ENCODE data around the gene MEX3A. TPM values are rescaled to one million over a fixed set of nuclear protein-coding genes. Genes with fewer than 3 reads are reported as not detected.

MEX3A gene, protein sequence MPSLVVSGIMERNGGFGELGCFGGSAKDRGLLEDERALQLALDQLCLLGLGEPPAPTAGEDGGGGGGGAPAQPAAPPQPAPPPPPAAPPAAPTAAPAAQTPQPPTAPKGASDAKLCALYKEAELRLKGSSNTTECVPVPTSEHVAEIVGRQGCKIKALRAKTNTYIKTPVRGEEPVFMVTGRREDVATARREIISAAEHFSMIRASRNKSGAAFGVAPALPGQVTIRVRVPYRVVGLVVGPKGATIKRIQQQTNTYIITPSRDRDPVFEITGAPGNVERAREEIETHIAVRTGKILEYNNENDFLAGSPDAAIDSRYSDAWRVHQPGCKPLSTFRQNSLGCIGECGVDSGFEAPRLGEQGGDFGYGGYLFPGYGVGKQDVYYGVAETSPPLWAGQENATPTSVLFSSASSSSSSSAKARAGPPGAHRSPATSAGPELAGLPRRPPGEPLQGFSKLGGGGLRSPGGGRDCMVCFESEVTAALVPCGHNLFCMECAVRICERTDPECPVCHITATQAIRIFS
- polyA plus RNA-seq (2011; rRNA removed): 1.8 and 2.4 TPM in 2 replicates
- 3.2 and 3.9 TPM in 2 replicates for polyA plus RNA-seq (2012; cell fraction: cytosol; rRNA removed)
- 2.2 and 3.9 TPM in 2 replicates for polyA plus RNA-seq (2012; cell fraction: nucleus; rRNA removed)
- polyA plus RNA-seq (2017; fragmentation: RNase III; extraction: RNeasy Plus Mini Kit Qiagen cat#74134 plus additional on column Dnase treatment): 3.3 to 4.9 TPM (median 4.4 TPM) in 3 replicates
- 2.4 and 2.8 TPM in 2 replicates for polyA minus RNA-seq (2011; rRNA and poly(A)+ RNA removed)

DNA sequence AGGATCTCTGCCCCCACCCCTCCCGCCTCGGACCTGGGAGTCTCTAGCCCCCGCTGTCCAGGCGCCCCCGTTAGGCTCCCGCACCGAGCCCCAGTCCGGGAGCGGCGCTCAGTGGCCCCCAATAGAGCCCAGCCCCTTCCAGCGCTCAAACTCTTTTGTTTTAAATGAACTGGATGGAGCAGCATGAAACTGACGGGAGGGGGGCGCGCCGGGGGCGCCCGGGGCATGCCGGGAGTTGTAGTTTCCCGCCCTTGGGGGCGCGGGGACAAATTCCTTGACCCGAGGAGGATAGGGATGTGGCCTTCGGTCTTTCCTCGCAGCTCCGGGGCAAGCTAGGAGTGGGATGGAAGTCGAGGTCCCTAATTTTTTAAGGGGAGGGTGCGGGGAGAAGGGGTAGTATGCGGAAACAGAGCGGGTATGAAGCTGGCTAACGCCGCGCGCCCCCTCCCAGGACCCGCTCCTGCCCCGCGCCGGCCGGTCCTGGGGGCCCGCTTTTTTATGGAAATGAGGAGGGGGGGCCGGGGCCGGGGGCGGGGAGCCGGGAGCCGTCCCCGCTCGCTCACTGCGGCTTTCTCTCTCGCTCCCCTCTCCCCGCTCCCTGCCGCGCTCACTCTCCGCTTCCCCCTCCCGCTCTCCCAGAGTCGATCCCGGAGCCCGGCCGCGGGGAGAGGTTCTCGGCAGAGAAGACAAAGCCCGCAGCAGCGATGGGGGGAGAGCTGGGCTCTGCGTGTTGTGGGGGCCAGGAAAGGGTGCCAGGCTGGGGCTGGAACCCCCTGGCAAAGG is at the start of gene MEX3A:
Gene MEX3A, minus strand, starts transcription at position 157 of the 783 bp plus-strand sequence. CDS start 467 bp downstream, outside the sequence.
- 3% methylated on average over 22 of the region's 62 CpGs for WGBS (ENCODE audit: missing lambda C conversion rate)

DNA sequence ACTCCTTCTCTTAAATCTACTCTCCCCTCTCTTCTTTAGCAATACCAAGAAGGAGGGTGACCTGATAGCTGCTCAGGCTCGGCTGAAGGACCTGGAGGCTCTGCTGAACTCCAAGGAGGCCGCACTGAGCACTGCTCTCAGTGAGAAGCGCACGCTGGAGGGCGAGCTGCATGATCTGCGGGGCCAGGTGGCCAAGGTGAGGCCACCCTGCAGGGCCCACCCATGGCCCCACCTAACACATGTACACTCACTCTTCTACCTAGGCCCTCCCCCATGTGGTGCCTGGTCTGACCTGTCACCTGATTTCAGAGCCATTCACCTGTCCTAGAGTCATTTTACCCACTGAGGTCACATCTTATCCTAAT is 48.3 kb upstream of the MEX3A start:
- POLR2A ChIA-PET: interaction anchor here (1.0 to 6.1 kb wide), 8 partner anchors 11 to 82 kb away, joined by 3 to 108 read pairs (median 12); partner anchors contain the start of genes LMNA and PMF1
- 73% methylated on average over 6 of the region's 6 CpGs for WGBS (ENCODE audit: missing lambda C conversion rate)

More for the DNA sequence above, at the start of gene MEX3A:
- ATAC-seq: peak; percentile 78 to 88
- DNase-seq (ENCODE audit: low read depth in 1 of 2, low spot score in 1 of 2): peak; percentile 59 to 86
- Histone ChIP-seq H3K9me3 (no peaks in the 10 kb centered on the region), H3K4me3 (peak within 1 kb of the TSS; percentile 83), H3K4me1 (peaks cover 29% of the 10 kb centered on the region), H3K4me2 (peak within 1 kb of the TSS; percentile 100), H3K27ac (peak within 1 kb of the TSS; percentile 88 to 93)
- ChIA-PET CTCF (interaction anchor here (0.6 to 29.4 kb wide), 9 partner anchors 9 to 143 kb away, joined by 3 to 2239 read pairs (median 4); partner anchors contain the start of genes LMNA and SEMA4A), POLR2A (interaction anchor here (0.6 to 1.4 kb wide), 3 partner anchors 31 to 253 kb away, joined by 3 to 6 read pairs (median 4); no protein-coding TSS in a partner anchor)
- no peak for FAIRE-seq
- TF ChIP-seq KDM1A (IDR thresholded peaks at IDR 0.05; ENCODE audit: low read depth) (no peak), SREBF2 (IDR thresholded peaks at IDR 0.05) (no peak), NFE2L2 (conservative IDR thresholded peaks at IDR 0.05; ENCODE audit: low read length) (no peak), CEBPB (IDR thresholded peaks at IDR 0.05) (no peak), POLR2AphosphoS2 (conservative IDR thresholded peaks at IDR 0.05; ENCODE audit: low read length) (no peak), MAZ (IDR thresholded peaks at IDR 0.05; ENCODE audit: borderline replicate concordance, low read depth, low read length) (peak; percentile 46; the same call in 1 of the 2 replicates), JUNB (IDR thresholded peaks at IDR 0.05) (no peak), POLR2A (IDR thresholded peaks at IDR 0.05; ENCODE audit: low read length) (0 out of 2 replicates have a peak, but pooled peaks have one; percentile 9), HDAC2 (IDR thresholded peaks at IDR 0.05) (no peak), ZC3H11A (IDR thresholded peaks at IDR 0.05) (no peak)
- TF ChIP-seq, protein P1, sequence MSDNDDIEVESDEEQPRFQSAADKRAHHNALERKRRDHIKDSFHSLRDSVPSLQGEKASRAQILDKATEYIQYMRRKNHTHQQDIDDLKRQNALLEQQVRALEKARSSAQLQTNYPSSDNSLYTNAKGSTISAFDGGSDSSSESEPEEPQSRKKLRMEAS (IDR thresholded peaks at IDR 0.05): peak; percentile 78
- TF ChIP-seq, protein P2, sequence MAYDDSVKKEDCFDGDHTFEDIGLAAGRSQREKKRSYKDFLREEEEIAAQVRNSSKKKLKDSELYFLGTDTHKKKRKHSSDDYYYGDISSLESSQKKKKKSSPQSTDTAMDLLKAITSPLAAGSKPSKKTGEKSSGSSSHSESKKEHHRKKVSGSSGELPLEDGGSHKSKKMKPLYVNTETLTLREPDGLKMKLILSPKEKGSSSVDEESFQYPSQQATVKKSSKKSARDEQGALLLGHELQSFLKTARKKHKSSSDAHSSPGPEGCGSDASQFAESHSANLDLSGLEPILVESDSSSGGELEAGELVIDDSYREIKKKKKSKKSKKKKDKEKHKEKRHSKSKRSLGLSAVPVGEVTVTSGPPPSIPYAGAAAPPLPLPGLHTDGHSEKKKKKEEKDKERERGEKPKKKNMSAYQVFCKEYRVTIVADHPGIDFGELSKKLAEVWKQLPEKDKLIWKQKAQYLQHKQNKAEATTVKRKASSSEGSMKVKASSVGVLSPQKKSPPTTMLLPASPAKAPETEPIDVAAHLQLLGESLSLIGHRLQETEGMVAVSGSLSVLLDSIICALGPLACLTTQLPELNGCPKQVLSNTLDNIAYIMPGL (CRISPR knock-in tag; IDR thresholded peaks at IDR 0.05; ENCODE audit: borderline replicate concordance): no peak
- TF ChIP-seq, protein P3, sequence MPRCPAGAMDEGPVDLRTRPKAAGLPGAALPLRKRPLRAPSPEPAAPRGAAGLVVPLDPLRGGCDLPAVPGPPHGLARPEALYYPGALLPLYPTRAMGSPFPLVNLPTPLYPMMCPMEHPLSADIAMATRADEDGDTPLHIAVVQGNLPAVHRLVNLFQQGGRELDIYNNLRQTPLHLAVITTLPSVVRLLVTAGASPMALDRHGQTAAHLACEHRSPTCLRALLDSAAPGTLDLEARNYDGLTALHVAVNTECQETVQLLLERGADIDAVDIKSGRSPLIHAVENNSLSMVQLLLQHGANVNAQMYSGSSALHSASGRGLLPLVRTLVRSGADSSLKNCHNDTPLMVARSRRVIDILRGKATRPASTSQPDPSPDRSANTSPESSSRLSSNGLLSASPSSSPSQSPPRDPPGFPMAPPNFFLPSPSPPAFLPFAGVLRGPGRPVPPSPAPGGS (IDR thresholded peaks at IDR 0.05): peak; percentile 28; the same call in 1 of the 3 replicates
- TF ChIP-seq, protein P4, sequence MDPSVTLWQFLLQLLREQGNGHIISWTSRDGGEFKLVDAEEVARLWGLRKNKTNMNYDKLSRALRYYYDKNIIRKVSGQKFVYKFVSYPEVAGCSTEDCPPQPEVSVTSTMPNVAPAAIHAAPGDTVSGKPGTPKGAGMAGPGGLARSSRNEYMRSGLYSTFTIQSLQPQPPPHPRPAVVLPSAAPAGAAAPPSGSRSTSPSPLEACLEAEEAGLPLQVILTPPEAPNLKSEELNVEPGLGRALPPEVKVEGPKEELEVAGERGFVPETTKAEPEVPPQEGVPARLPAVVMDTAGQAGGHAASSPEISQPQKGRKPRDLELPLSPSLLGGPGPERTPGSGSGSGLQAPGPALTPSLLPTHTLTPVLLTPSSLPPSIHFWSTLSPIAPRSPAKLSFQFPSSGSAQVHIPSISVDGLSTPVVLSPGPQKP (IDR thresholded peaks at IDR 0.05; ENCODE audit: low read depth, low read length): no peak
- TF ChIP-seq, protein P5, sequence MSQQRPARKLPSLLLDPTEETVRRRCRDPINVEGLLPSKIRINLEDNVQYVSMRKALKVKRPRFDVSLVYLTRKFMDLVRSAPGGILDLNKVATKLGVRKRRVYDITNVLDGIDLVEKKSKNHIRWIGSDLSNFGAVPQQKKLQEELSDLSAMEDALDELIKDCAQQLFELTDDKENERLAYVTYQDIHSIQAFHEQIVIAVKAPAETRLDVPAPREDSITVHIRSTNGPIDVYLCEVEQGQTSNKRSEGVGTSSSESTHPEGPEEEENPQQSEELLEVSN (IDR thresholded peaks at IDR 0.05; ENCODE audit: borderline replicate concordance, low read depth): peak; percentile 68; the same call in 1 of the 2 replicates

More for the DNA sequence above, 48.3 kb upstream of the MEX3A start:
- no peak overlapping the region for H3K4me3 ChIP-seq
- FAIRE-seq (no peak), DNase-seq (ENCODE audit: low read depth in 1 of 2, low spot score in 1 of 2) (no peak), ATAC-seq (no peak)
- peak overlapping the region; percentile 95 to 98 for H3K27ac ChIP-seq
- CTCF ChIA-PET: interaction anchor here (0.6 to 54.8 kb wide), 27 partner anchors 8 to 315 kb away, joined by 3 to 2239 read pairs (median 6); partner anchors contain the start of genes BGLAP, LMNA, MEX3A and SEMA4A
- peak overlapping the region; percentile 91 for H3K4me2 ChIP-seq
- H3K9me3 ChIP-seq: no peaks in the 10 kb centered on the region
- peaks cover 51% of the 10 kb centered on the region for H3K4me1 ChIP-seq
- TF ChIP-seq EP300 (IDR thresholded peaks at IDR 0.05) (no peak), RAD21 (conservative IDR thresholded peaks at IDR 0.05 in 1 of 2, IDR thresholded peaks at IDR 0.05 in 1 of 2) (peak in 1 of 2 experiments; percentile 11; a peak in 1 of 5 replicates), HOXA7 (CRISPR knock-in tag; IDR thresholded peaks at IDR 0.05) (no peak), HOXB13 (CRISPR knock-in tag; IDR thresholded peaks at IDR 0.05; ENCODE audit: low read depth) (no peak), NR3C1 (IDR thresholded peaks at IDR 0.05) (no peak), POLR2AphosphoS2 (conservative IDR thresholded peaks at IDR 0.05; ENCODE audit: low read length) (no peak)
- TF ChIP-seq, protein P6, sequence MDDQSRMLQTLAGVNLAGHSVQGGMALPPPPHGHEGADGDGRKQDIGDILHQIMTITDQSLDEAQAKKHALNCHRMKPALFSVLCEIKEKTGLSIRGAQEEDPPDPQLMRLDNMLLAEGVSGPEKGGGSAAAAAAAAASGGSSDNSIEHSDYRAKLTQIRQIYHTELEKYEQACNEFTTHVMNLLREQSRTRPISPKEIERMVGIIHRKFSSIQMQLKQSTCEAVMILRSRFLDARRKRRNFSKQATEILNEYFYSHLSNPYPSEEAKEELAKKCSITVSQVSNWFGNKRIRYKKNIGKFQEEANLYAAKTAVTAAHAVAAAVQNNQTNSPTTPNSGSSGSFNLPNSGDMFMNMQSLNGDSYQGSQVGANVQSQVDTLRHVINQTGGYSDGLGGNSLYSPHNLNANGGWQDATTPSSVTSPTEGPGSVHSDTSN (IDR thresholded peaks at IDR 0.05): no peak

All from A549 (cell line).